HG02885 (cell line): ENCODE data around the gene ANKRD42.

Source experiments
- ATAC-seq: cut with Tn5 transposase; IDR thresholded peaks from one replicate; pipeline ENCODE4 v1.9.1; 2021; ENCODE audit warnings: mild to moderate bottlenecking; ENCODE audit not compliant: unreplicated experiment, poor library complexity

The ANKRD42 gene

GRCh38 chr11:83193315-83194280 lies at the start of gene ANKRD42:
Gene ANKRD42, plus strand, starts transcription at chr11:83193712. Its CDS starts 959 bp downstream, at chr11:83194671.
- peak; percentile 92 for ATAC-seq

GRCh38 chr11:83147895-83148294 lies 45.6 kb upstream of the ANKRD42 start:
- no peak for ATAC-seq

GRCh38 chr11:83150450-83150849 lies 43.1 kb upstream of the ANKRD42 start:
- no peak for ATAC-seq

GRCh38 chr11:83151274-83151977 lies 42.1 kb upstream of the ANKRD42 start:
- no peak for ATAC-seq

GRCh38 chr11:83152264-83152663 lies 41.2 kb upstream of the ANKRD42 start:
- no peak for ATAC-seq

- no peak for ATAC-seq
These were observed 39.7 kb upstream of the ANKRD42 start for GRCh38 chr11:83153764-83154163.

GRCh38 chr11:83156144-83156995 lies 37.1 kb upstream of the ANKRD42 start:
- ATAC-seq, result peak; percentile 93

- peak; percentile 5 for ATAC-seq
These were observed 36.4 kb upstream of the ANKRD42 start, which contains the start of gene PCF11 for GRCh38 chr11:83156996-83157593. Gene PCF11, plus strand, starts transcription at chr11:83157131. Its CDS starts 309 bp downstream, at chr11:83157440.

GRCh38 chr11:83157594-83158356 lies 35.7 kb upstream of the ANKRD42 start:
- ATAC-seq, result no peak

- ATAC-seq, result no peak
These were observed 35.1 kb upstream of the ANKRD42 start for GRCh38 chr11:83158357-83158786.

- ATAC-seq, result no peak
These were observed 34.3 kb upstream of the ANKRD42 start for GRCh38 chr11:83158965-83159901.

GRCh38 chr11:83159902-83160865 lies 33.3 kb upstream of the ANKRD42 start:
- ATAC-seq, result no peak

- ATAC-seq, result no peak
These were observed 31.8 kb upstream of the ANKRD42 start for GRCh38 chr11:83161610-83162199.

GRCh38 chr11:83162377-83162776 lies 31.1 kb upstream of the ANKRD42 start:
- ATAC-seq, result peak; percentile 65

GRCh38 chr11:83166193-83166866 lies 27.2 kb upstream of the ANKRD42 start:
- ATAC-seq, result no peak

- ATAC-seq, result no peak
These were observed 24.8 kb upstream of the ANKRD42 start for GRCh38 chr11:83168756-83169155.
